Astrocyte of the cerebellum (primary cell): Measurements from ENCODE around the gene ZNF564.

Experiments
- DNase-seq: peaks from one replicate; pipeline ENCODE4 v3.0.0-alpha.2; 2011; ENCODE audit warnings: low read depth
- H3K4me3 ChIP-seq: 2 replicates; pipeline ENCODE4 v1.5.1; 2011; ENCODE audit warnings: mild to moderate bottlenecking, low read depth, low read length, moderate library complexity
- in situ Hi-C: cut with HindIII; loops from 2 replicates; pipeline ENCODE4 v1.10.0; 2017; ENCODE audit warnings: low sequenced_read_pairs
- TF ChIP-seq, protein P1 (sequence below): IDR thresholded peaks from 2 replicates; pipeline ENCODE4 v1.5.1; 2012; ENCODE audit warnings: low read length, low read depth, moderate library complexity, mild to moderate bottlenecking; ENCODE audit errors: missing control alignments

Gene ZNF564

DNA sequence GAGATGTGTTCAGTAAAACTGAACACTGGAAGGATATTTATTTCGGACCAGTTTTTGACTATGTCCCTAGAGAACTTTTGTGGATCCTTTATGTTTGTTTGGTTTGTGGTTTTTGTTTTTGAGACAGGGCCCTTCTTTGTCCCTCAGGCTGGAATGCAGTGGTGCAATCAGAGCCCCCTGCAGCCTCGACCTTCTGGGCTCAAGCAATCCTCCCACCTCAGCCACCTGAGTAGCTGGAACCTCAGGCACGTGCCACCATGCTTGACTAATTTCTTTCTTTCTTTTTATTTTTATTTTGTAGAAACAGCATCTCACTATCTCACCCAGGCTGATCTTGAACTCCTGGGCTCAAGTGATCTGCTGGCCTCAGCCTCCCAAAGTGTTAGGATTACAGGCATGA is 65.7 kb downstream of the ZNF564 start:
- TF ChIP-seq, protein P1, sequence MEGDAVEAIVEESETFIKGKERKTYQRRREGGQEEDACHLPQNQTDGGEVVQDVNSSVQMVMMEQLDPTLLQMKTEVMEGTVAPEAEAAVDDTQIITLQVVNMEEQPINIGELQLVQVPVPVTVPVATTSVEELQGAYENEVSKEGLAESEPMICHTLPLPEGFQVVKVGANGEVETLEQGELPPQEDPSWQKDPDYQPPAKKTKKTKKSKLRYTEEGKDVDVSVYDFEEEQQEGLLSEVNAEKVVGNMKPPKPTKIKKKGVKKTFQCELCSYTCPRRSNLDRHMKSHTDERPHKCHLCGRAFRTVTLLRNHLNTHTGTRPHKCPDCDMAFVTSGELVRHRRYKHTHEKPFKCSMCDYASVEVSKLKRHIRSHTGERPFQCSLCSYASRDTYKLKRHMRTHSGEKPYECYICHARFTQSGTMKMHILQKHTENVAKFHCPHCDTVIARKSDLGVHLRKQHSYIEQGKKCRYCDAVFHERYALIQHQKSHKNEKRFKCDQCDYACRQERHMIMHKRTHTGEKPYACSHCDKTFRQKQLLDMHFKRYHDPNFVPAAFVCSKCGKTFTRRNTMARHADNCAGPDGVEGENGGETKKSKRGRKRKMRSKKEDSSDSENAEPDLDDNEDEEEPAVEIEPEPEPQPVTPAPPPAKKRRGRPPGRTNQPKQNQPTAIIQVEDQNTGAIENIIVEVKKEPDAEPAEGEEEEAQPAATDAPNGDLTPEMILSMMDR = no peak
- DNase-seq = no peak
- no peak overlapping the region for H3K4me3 ChIP-seq
- in situ Hi-C loops = no loop called here

DNA sequence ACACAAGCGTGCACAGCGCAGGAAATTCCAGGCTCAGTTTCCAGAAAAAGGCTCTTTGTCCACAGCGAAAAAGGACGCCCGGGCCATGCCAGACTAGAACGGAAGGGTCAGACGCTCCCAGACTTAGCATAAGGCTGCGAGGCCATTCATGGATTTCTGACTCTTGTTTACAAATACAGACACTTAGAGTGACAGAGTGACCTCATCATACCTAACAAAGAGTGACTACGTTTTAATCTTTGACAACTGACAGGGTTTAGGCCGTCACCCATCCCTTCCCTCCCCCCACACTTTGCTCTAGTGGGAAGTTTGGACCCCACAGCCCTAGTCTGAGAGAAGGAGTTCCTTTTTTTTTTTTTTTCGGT is 66.2 kb downstream of the ZNF564 start:
- no peak for DNase-seq
- TF ChIP-seq, protein P1 = no peak
- in situ Hi-C loops = no loop called here
- peak overlapping the region; percentile 93 for H3K4me3 ChIP-seq

- peak; percentile 57 for DNase-seq
- in situ Hi-C loops = no loop called here
- peak within 1 kb of the TSS; percentile 93 for H3K4me3 ChIP-seq
- TF ChIP-seq, protein P1 = no peak
These were observed 66.8 kb downstream of the ZNF564 start, which contains the start of gene ZNF709 for GRCh38 chr19:12484371-12485051. Gene ZNF709 (minus strand): TSS chr19:12484816. CDS start chr19:12484657, 159 bp downstream.

DNA sequence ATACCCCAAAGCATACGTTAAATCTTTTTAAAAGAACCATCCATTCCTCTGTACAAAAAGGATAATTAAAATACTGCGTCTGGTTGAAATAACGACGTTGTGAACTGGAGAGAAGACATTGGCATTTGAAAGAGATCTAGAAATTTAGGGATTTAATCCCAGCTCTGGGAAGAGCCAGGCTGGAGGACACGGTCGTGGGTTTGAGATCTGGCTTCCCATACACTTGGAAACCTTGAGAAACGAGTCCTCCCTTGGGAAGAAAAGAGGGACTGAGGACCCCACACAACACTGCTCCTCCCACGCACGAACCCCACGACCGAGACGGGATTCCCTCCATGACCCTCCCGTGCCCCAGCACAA is 67.3 kb downstream of the ZNF564 start:
- in situ Hi-C loops = no loop called here
- H3K4me3 ChIP-seq = peak overlapping the region; percentile 93
- DNase-seq = no peak
- TF ChIP-seq, protein P1 = no peak

GRCh38 chr19:12482509-12482886 is 68.8 kb downstream of the ZNF564 start:
- in situ Hi-C loops = no loop called here
- TF ChIP-seq, protein P1 = no peak
- H3K4me3 ChIP-seq = no peak overlapping the region
- no peak for DNase-seq

- TF ChIP-seq, protein P1 = no peak
- in situ Hi-C loops = no loop called here
- no peak for DNase-seq
- no peak overlapping the region for H3K4me3 ChIP-seq
These were observed 69.3 kb downstream of the ZNF564 start for GRCh38 chr19:12481781-12482508.
